K562 (cell line): ENCODE data around the gene SNUPN. TPM values are rescaled to one million over a fixed set of nuclear protein-coding genes. Genes with fewer than 3 reads are reported as not detected.
A peak's percentile ranks its signal among the peaks of the same experiment; 100 is the strongest.

ENCODE experiments used
- ADNP ChIP-seq: fragments of 200-800 bp; sonication (Bioruptor generic); IDR thresholded peaks from 2 replicates; pipeline ENCODE4 v1.6.1; 2016; ENCODE audit warnings: missing genetic modification characterization, missing compliant biosample characterization
- CHCHD3 ChIP-seq: fragments of 250-450 bp; sonication (Bioruptor Pico); IDR thresholded peaks from 2 replicates; pipeline ENCODE4 v2.1.2; 2022; ENCODE audit warnings: mild to moderate bottlenecking
- DDX20 ChIP-seq: fragments of 450-650 bp; IDR thresholded peaks from 2 replicates; pipeline ENCODE4 v1.6.1; 2016; ENCODE audit warnings: missing genetic modification characterization, low read depth, mild to moderate bottlenecking, missing compliant biosample characterization, moderate library complexity
- HCFC1 ChIP-seq: IDR thresholded peaks from 2 replicates; pipeline ENCODE4 v1.6.1; 2012; ENCODE audit warnings: low read depth, low read length, improper control_type of control experiment
- KAT2B ChIP-seq: IDR thresholded peaks from one replicate; pipeline ENCODE4 v1.6.1; 2012; ENCODE audit warnings: low read depth, mild to moderate bottlenecking, control low read depth, inconsistent platforms, low read length, moderate library complexity
- NFATC3 ChIP-seq: fragments of 450-650 bp; IDR thresholded peaks from 2 replicates; pipeline ENCODE4 v1.6.1; 2017; ENCODE audit warnings: mild to moderate bottlenecking
- NONO ChIP-seq, 2 experiments: fragments of 200-400 bp in 1 of 2; fragments of 450-650 bp in 1 of 2; formaldehyde crosslinking in 1 of 2; IDR thresholded peaks; 2 replicates each; pipeline ENCODE4 v1.6.1; 2017; ENCODE audit warnings: low read depth in 2 of 2, mild to moderate bottlenecking in 2 of 2, moderate library complexity in 2 of 2, low read length in 1 of 2
- NR4A1 ChIP-seq, 2 experiments: fragments of 250-450 bp in 1 of 2; fragments of 450-650 bp in 1 of 2; sonication (Bioruptor Pico) in 1 of 2; IDR thresholded peaks; 2 replicates each; pipeline versions ENCODE4 v1.4.0 to v1.6.1; 2016 to 2020; ENCODE audit warnings: mild to moderate bottlenecking in 2 of 2, missing compliant biosample characterization in 1 of 2, missing genetic modification characterization in 1 of 2, moderate library complexity in 1 of 2
- PCBP2 ChIP-seq: fragments of 200-400 bp; formaldehyde crosslinking; IDR thresholded peaks from 2 replicates; pipeline ENCODE4 v1.6.1; 2018; ENCODE audit warnings: low read length, low read depth, mild to moderate bottlenecking, moderate library complexity; ENCODE audit not compliant: poor library complexity, severe bottlenecking
- PHF21A ChIP-seq: fragments of 450-650 bp; IDR thresholded peaks from 2 replicates; pipeline ENCODE4 v1.6.1; 2017; ENCODE audit warnings: low read depth, borderline replicate concordance
- PHF8 ChIP-seq: fragments of 200-600 bp; sonication (generic); IDR thresholded peaks from 2 replicates; pipeline ENCODE4 v1.6.1; 2012; ENCODE audit warnings: mixed run types, mild to moderate bottlenecking, inconsistent platforms, low read length, moderate library complexity, borderline replicate concordance
- RBFOX2 ChIP-seq: fragments of 200-400 bp; formaldehyde crosslinking; IDR thresholded peaks from 2 replicates; pipeline ENCODE4 v1.6.1; 2017; ENCODE audit warnings: low read depth, mild to moderate bottlenecking, low read length, moderate library complexity
- RBM34 ChIP-seq: fragments of 200-400 bp; formaldehyde crosslinking; IDR thresholded peaks from 2 replicates; pipeline ENCODE4 v1.6.1; 2018; ENCODE audit warnings: low read length, borderline replicate concordance; ENCODE audit not compliant: insufficient read depth
- TOE1 ChIP-seq, 2 experiments: fragments of 450-650 bp in 1 of 2; sonication (generic) in 1 of 2; formaldehyde crosslinking in 1 of 2; IDR thresholded peaks; 2 replicates each; pipeline versions ENCODE4 v1.7.1 to v1.8.0; 2016 to 2022; ENCODE audit warnings: borderline replicate concordance in 2 of 2, mild to moderate bottlenecking in 2 of 2, antibody characterized with exemption in 1 of 2, inconsistent platforms in 1 of 2, low read depth in 1 of 2, missing genetic modification reagents in 1 of 2, moderate library complexity in 1 of 2
- ZBTB8A ChIP-seq: fragments of 450-650 bp; IDR thresholded peaks from 2 replicates; pipeline ENCODE4 v1.6.1; 2018; ENCODE audit warnings: mild to moderate bottlenecking, moderate library complexity; ENCODE audit not compliant: partially characterized antibody
- ZNF23 ChIP-seq: fragments of 250-450 bp; sonication (Bioruptor Pico); IDR thresholded peaks from 2 replicates; pipeline ENCODE4 v1.4.0; 2020; ENCODE audit warnings: mild to moderate bottlenecking
- ZNF431 ChIP-seq: sonication (generic); formaldehyde crosslinking; IDR thresholded peaks from 2 replicates; pipeline ENCODE4 v1.8.0; 2022; ENCODE audit warnings: mild to moderate bottlenecking, missing genetic modification reagents
- ZNF445 ChIP-seq: fragments of 250-450 bp; sonication (Bioruptor Pico); IDR thresholded peaks from 2 replicates; pipeline ENCODE4 v1.4.0; 2020; ENCODE audit warnings: low read depth, mild to moderate bottlenecking, moderate library complexity
- ZNF696 ChIP-seq: fragments of 250-450 bp; sonication (Bioruptor Pico); conservative IDR thresholded peaks from 2 replicates; pipeline ENCODE4 v1.4.0; 2020; ENCODE audit warnings: mild to moderate bottlenecking, moderate library complexity
- polyA plus RNA-seq, 8 experiments: library from polyadenylated mRNA; depleted of rRNA in 4 of 8; stranded (reverse) in 5 of 8; unstranded in 3 of 8; fragments of >200 nt; fragmentation: Nextera tagmentation in 2 of 8; fragmentation: Illumina TruSeq in 1 of 8; extraction: Ambion mirVana in 2 of 8; extraction: Trizol in 1 of 8; gene quantifications; 2 replicates each; pipeline versions ENCODE4 v1.2.1 to v1.2.3, GENCODE V29; 2011 to 2014; ENCODE audit warnings: inconsistent platforms in 1 of 8, missing spikeins in 1 of 8
- total RNA-seq, 7 experiments: library from RNA; depleted of rRNA in 6 of 7; stranded (reverse); fragments of >200 nt in 6 of 7; fragmentation: Illumina TruSeq in 2 of 7; extraction: Trizol in 2 of 7; gene quantifications; 2 replicates each; pipeline versions ENCODE4 v1.2.1 to v1.2.3, GENCODE V29; 2011 to 2021; ENCODE audit warnings: low replicate concordance in 1 of 7
- TF ChIP-seq, protein P1 (sequence below): IDR thresholded peaks from 2 replicates; pipeline ENCODE4 v1.6.1; 2014; ENCODE audit warnings: antibody characterized with exemption
- TF ChIP-seq, protein P2 (sequence below): sonication (generic); IDR thresholded peaks from 2 replicates; pipeline ENCODE4 v1.6.1; 2016
- TF ChIP-seq, protein P3 (sequence below): fragments of 250-450 bp; sonication (Bioruptor Pico); IDR thresholded peaks from 2 replicates; pipeline ENCODE4 v1.4.0; 2020; ENCODE audit warnings: mild to moderate bottlenecking, moderate library complexity

Gene SNUPN
- total and polyA plus RNA-seq, 9 of the 15 experiments (the other 6 are each of a cell fraction or from before 2014, with no cell fraction given), result 32.2 to 78.3 (median 40.0) TPM

DNA sequence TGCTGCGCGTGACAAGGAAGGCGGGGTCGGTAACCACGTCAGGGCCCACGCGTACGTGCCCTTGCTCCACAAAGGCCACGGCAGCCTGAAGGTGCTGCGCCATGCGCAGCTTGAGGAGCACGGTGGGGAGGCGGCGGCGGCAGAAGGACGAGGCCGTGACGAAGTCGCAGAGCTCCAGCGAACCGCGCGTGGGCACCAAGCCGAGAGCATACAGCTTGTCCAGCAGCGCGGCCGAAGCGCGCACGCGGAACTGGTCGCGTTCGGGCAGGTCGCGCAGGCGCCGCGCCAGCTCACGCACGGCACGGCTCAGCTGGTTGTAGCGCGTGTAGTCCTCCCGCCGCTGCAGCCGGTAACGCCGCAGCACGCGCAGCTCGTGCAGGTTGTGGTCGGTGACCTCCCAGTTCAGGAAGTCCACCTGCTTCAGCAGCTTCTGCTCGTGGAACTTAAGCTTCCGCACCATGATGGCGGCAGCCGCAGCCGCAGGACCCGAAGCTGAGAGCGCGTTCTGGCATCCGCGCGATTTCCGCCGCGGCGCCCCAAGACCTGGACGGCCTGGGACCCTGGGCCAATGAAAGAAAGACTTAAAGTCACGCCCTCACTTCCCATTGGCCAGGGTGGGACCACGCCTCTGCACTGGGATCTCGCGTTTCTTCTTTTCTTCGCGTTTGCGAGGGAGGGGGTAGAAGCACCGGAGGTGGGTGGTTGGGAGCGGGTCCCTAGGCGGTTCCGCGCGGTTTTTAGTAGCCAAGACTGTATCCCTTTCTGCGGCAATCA is 14.4 kb upstream of the SNUPN start, which contains the start of gene IMP3 (continued):
- TF ChIP-seq, protein P1, sequence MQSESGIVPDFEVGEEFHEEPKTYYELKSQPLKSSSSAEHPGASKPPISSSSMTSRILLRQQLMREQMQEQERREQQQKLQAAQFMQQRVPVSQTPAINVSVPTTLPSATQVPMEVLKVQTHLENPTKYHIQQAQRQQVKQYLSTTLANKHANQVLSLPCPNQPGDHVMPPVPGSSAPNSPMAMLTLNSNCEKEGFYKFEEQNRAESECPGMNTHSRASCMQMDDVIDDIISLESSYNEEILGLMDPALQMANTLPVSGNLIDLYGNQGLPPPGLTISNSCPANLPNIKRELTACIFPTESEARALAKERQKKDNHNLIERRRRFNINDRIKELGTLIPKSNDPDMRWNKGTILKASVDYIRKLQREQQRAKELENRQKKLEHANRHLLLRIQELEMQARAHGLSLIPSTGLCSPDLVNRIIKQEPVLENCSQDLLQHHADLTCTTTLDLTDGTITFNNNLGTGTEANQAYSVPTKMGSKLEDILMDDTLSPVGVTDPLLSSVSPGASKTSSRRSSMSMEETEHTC, result no peak; the same call in 1 of the 2 replicates
- TF ChIP-seq TOE1 (IDR thresholded peaks at IDR 0.05; ENCODE audit: borderline replicate concordance), result no peak
- no peak for TF ChIP-seq TOE1 (CRISPR knock-in tag; IDR thresholded peaks at IDR 0.05; ENCODE audit: borderline replicate concordance, low read depth)
- TF ChIP-seq, protein P2, sequence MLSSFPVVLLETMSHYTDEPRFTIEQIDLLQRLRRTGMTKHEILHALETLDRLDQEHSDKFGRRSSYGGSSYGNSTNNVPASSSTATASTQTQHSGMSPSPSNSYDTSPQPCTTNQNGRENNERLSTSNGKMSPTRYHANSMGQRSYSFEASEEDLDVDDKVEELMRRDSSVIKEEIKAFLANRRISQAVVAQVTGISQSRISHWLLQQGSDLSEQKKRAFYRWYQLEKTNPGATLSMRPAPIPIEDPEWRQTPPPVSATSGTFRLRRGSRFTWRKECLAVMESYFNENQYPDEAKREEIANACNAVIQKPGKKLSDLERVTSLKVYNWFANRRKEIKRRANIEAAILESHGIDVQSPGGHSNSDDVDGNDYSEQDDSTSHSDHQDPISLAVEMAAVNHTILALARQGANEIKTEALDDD, result no peak; the same call in 1 of the 2 replicates
- TF ChIP-seq RBFOX2, result peak; percentile 100
- peak; percentile 47 to 65; a peak in 3 of 4 replicates for TF ChIP-seq NONO (IDR thresholded peaks at IDR 0.05; ENCODE audit: low read depth in 2 of 2, low read length in 1 of 2)
- TF ChIP-seq ZBTB8A, result no peak
- no peak for TF ChIP-seq KAT2B
- no peak for TF ChIP-seq NR4A1 (CRISPR knock-in tag; IDR thresholded peaks at IDR 0.05)
- TF ChIP-seq NR4A1 (tag; IDR thresholded peaks at IDR 0.05), result peak; percentile 66; the same call in 1 of the 2 replicates
- no peak for TF ChIP-seq RBM34
- TF ChIP-seq NFATC3, result no peak
- TF ChIP-seq, protein P3, sequence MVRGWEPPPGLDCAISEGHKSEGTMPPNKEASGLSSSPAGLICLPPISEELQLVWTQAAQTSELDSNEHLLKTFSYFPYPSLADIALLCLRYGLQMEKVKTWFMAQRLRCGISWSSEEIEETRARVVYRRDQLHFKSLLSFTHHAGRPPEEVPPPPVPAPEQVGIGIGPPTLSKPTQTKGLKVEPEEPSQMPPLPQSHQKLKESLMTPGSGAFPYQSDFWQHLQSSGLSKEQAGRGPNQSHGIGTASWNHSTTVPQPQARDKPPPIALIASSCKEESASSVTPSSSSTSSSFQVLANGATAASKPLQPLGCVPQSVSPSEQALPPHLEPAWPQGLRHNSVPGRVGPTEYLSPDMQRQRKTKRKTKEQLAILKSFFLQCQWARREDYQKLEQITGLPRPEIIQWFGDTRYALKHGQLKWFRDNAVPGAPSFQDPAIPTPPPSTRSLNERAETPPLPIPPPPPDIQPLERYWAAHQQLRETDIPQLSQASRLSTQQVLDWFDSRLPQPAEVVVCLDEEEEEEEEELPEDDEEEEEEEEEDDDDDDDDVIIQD (CRISPR knock-in tag), result no peak
- 0 out of 2 replicates have a peak, but pooled peaks have one; percentile 22 for TF ChIP-seq PHF21A
- TF ChIP-seq CHCHD3 (CRISPR knock-in tag), result no peak
- TF ChIP-seq ZNF696, result no peak
- no peak for TF ChIP-seq PCBP2
- TF ChIP-seq DDX20, result no peak
- no peak for TF ChIP-seq ZNF23 (CRISPR knock-in tag)
- TF ChIP-seq ZNF445 (CRISPR knock-in tag), result no peak
- TF ChIP-seq PHF8, result peak; percentile 99; the same call in 1 of the 2 replicates
- TF ChIP-seq ADNP (tag), result no peak
- peak; percentile 54 for TF ChIP-seq HCFC1
- TF ChIP-seq ZNF431, result 0 out of 2 replicates have a peak, but pooled peaks have one; percentile 45
